ENCODE measurements around the gene CEMIP2. TPM values are rescaled to one million over a fixed set of nuclear protein-coding genes. Genes with fewer than 3 reads are reported as not detected.

Gene CEMIP2
- total RNA-seq, 3 donors from 2014 or later: 63.6 to 124 (median 99.3) TPM

- intact Hi-C loops (cut with DNase I, micrococcal nuclease): no loop called here
- no peak for DNase-seq
- H3K36me3 ChIP-seq (ENCODE audit: low read depth): no peaks in the 10 kb centered on the region
- H3K9me3 ChIP-seq: no peaks in the 10 kb centered on the region
- TF ChIP-seq CTCF (IDR thresholded peaks at IDR 0.05): no peak
- no peak overlapping the region for H3K4me3 ChIP-seq
- ATAC-seq: no peak
- peaks cover 14% of the 10 kb centered on the region for H3K4me1 ChIP-seq (ENCODE audit: low read depth)
These were observed 1.9 kb upstream of the CEMIP2 start for GRCh38 chr9:71770170-71770569.

GRCh38 chr9:71769175-71770161 lies 1.2 kb upstream of the CEMIP2 start:
- ATAC-seq: peak; percentile 65
- intact Hi-C loops (cut with DNase I, micrococcal nuclease): loop anchor here in 1 of 2 donors (5.0 to 10.0 kb wide), 2 partner anchors 42 to 165 kb away; no protein-coding TSS in a partner anchor

DNA sequence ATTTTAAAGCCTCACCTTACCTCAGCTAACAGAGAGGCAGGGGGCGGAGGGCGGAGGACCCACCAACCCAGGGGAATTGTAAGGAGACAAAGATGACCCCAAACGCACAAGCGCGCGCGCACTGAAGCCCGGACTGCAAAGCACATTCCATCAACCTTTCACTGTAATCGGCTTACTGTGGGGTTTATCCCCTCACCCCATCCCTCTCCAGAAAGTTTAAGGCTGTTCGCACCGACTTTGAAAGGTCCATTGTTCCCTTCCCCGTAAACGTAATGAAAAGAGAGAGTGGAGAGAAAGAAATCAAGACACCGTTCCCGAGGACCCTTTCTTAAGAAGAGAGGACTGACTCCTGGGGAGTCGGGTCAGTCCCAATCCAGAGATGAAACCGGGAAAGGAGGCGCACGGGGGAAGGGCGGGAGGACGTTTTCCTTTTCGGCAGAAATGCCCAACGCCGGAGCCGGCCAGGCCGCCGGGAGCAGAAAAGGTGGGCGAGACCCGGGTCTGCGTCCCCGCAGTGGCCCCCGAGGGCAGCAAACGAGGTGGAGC lies 464 bp downstream of the CEMIP2 start:
- DNase-seq (peak; percentile 46 to 61 (median 52)), ATAC-seq (no peak)
- peak overlapping the region; percentile 69 for H3K4me3 ChIP-seq
- no peaks in the 10 kb centered on the region for H3K36me3 ChIP-seq (ENCODE audit: low read depth)
- TF ChIP-seq CTCF (IDR thresholded peaks at IDR 0.05): no peak
- H3K9me3 ChIP-seq: no peaks in the 10 kb centered on the region
- peaks cover 37% of the 10 kb centered on the region for H3K4me1 ChIP-seq (ENCODE audit: low read depth)
- intact Hi-C loops (cut with DNase I, micrococcal nuclease): loop anchor here in 1 of 2 donors (5.0 to 10.0 kb wide), 2 partner anchors 41 to 163 kb away; no protein-coding TSS in a partner anchor

More at GRCh38 chr9:71769175-71770161, 1.2 kb upstream of the CEMIP2 start:
- no peaks in the 10 kb centered on the region for H3K9me3 ChIP-seq
- TF ChIP-seq CTCF (IDR thresholded peaks at IDR 0.05): peak; percentile 17
- H3K4me3 ChIP-seq: peak overlapping the region; percentile 69
- DNase-seq: peak; percentile 87 to 94 (median 89)
- H3K36me3 ChIP-seq (ENCODE audit: low read depth): no peaks in the 10 kb centered on the region
- H3K4me1 ChIP-seq (ENCODE audit: low read depth): peaks cover 21% of the 10 kb centered on the region

DNA sequence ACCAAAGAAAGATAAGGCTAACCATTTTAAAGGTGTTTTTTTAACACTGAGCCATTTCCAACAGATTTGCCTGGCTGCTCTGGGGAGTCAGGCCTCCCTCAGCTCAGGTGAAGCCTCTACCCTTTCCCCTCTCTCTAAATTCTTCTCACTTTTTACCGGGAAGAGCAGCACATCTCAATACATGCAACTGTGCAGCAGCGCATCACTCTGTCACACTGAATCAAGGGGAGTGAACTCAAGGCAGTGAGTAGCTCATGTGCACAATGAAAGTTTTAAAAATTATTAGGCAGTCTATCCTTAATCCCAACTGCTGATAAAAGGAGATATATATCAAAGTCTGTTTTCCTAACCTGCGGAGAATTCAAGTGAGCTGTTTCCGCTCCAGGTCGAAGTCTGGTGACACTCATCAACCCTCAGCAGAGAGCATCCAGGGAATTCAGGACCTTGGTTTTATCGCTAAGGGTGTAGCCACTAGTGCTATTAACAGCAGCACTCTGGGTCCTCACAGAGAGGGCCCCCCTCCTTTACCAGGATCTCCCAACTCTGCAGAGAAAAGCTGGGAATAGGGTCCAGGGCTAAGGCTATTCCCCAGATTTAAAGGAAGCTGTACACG lies 1.0 kb downstream of the CEMIP2 start:
- Histone ChIP-seq H3K4me1 (ENCODE audit: low read depth) (peaks cover 43% of the 10 kb centered on the region), H3K4me3 (peak overlapping the region; percentile 69), H3K9me3 (no peaks in the 10 kb centered on the region), H3K36me3 (ENCODE audit: low read depth) (no peaks in the 10 kb centered on the region)
- intact Hi-C loops (cut with DNase I, micrococcal nuclease): loop anchor here in 1 of 2 donors (5.0 to 10.0 kb wide), 2 partner anchors 40 to 162 kb away; no protein-coding TSS in a partner anchor
- ATAC-seq: peak; percentile 14
- peak in 2 of 3 donors; percentile 37 to 51 for DNase-seq
- TF ChIP-seq CTCF (IDR thresholded peaks at IDR 0.05): no peak

DNA sequence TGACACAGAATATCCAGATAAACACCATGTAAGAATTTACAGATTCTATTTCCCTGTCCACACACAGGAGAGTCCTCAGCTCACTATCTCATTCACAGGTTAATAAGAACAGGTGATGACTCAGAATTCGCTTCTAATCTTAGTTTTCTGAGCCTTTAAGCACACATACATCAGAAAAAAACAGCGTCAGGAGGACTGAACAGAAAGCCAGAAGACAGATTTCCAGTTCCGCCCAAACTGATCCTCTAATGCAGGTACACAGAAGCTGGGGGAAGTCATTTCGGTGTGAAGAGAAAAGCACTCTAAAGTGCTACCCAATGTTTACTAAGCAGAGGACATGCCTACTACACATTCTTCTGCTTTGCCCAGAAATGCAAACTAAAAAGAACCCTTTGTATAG lies 1.6 kb downstream of the CEMIP2 start:
- H3K9me3 ChIP-seq: no peaks in the 10 kb centered on the region
- no peak overlapping the region for H3K4me3 ChIP-seq
- ATAC-seq: no peak
- no peak for DNase-seq
- intact Hi-C loops (cut with DNase I, micrococcal nuclease): loop anchor here in 1 of 2 donors (5.0 to 10.0 kb wide), 2 partner anchors 39 to 162 kb away; no protein-coding TSS in a partner anchor
- peaks cover 49% of the 10 kb centered on the region for H3K4me1 ChIP-seq (ENCODE audit: low read depth)
- no peak for TF ChIP-seq CTCF (IDR thresholded peaks at IDR 0.05)
- no peaks in the 10 kb centered on the region for H3K36me3 ChIP-seq (ENCODE audit: low read depth)
